ENCODE measurements around the gene IRF3. TPM values are rescaled to one million over a fixed set of nuclear protein-coding genes. Genes with fewer than 3 reads are reported as not detected.
A peak's percentile ranks its signal among the peaks of the same experiment; 100 is the strongest.

Gene IRF3
- total RNA-seq, 1 experiment from 2014 or later, result 205 TPM

DNA sequence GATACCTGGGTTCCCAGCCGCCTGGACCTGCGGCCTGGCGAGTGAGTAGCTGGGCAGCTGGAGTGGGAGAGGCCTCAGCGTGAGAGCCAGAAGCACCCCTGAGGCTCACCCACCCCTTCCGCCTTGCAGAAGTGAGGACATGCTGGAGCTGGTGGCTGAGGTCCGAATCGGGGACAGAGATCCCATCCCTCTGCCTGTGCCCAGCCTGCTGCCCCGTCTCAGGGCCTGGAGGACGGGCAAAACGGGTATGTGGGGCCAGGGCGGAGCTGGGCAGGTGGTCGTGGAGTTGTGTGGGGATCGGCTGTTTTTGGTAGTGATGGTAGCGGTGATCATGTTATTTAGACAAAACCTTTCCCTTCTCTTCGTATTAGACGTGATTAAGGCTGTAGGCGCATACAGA, 19.1 kb downstream of the IRF3 start:
- Histone ChIP-seq H3K79me1 (ENCODE audit: insufficient read depth, low read depth, low read length, poor library complexity, severe bottlenecking) (peaks cover 13% of the 10 kb centered on the region), H3K23me2 (ENCODE audit: insufficient read length, low read depth, low read length, poor library complexity, severe bottlenecking) (peaks cover 8% of the 10 kb centered on the region), H2AFZ (ENCODE audit: low read length) (no peak overlapping the region), H3K14ac (ENCODE audit: insufficient read depth, low read length) (no peak overlapping the region), H2BK12ac (ENCODE audit: insufficient read length, low read depth, low read length) (no peak overlapping the region), H4K8ac (replicated peaks; ENCODE audit: insufficient read length, low read depth, low read length) (no peak overlapping the region), H2AK5ac (ENCODE audit: insufficient read length, low read length) (no peak overlapping the region), H3K9ac (ENCODE audit: extremely low read depth, insufficient read length, low read length) (no peak overlapping the region), H3K27me3 (ENCODE audit: insufficient read depth, low read length) (no peaks in the 10 kb centered on the region), H4K5ac (ENCODE audit: insufficient read length, low read depth, low read length) (no peak overlapping the region), H3K23ac (ENCODE audit: insufficient read length, low read depth, low read length) (no peak overlapping the region), H4K91ac (ENCODE audit: insufficient read length, low read depth, low read length) (no peak overlapping the region), H3K18ac (ENCODE audit: insufficient read length, low read depth, low read length) (no peak overlapping the region), H2BK15ac (ENCODE audit: low read depth, low read length) (no peak overlapping the region), H3K4me2 (ENCODE audit: insufficient read depth, insufficient read length, low read length) (no peak overlapping the region), H2BK5ac (ENCODE audit: insufficient read length, low read length) (no peak overlapping the region), H3K4ac (ENCODE audit: low read depth, low read length) (no peak overlapping the region), H3T11ph (ENCODE audit: low read length) (no peak overlapping the region), H2BK120ac (ENCODE audit: low read depth, low read length, poor library complexity, severe bottlenecking) (no peak overlapping the region), H3K27ac (ENCODE audit: insufficient read length, low read depth, low read length) (no peak overlapping the region), H3K9me3 (ENCODE audit: control insufficient read depth, low read depth, low read length) (no peaks in the 10 kb centered on the region), H3K56ac (ENCODE audit: insufficient read length, low read depth, low read length) (no peak overlapping the region), H4K20me1 (ENCODE audit: control insufficient read depth, insufficient read depth, insufficient read length) (no peaks in the 10 kb centered on the region), H2BK20ac (ENCODE audit: low read depth, low read length, poor library complexity, severe bottlenecking) (no peak overlapping the region), H3K4me1 (ENCODE audit: insufficient read depth, low read length) (no peaks in the 10 kb centered on the region; the same call in 1 of the 2 replicates), H3K79me2 (ENCODE audit: insufficient read depth, low read length) (peaks cover 9% of the 10 kb centered on the region)
- no CpG with 5 or more reads among the region's 17 CpGs for WGBS (ENCODE audit: extremely low coverage, insufficient read length, low lambda C conversion rate)
- H3K27ac Mint-ChIP-seq, result peak overlapping the region in 1 of 3 experiments; percentile 56; a peak in 1 of 7 replicates
- TF ChIP-seq CTCF (conservative IDR thresholded peaks at IDR 0.05), result no peak
- no peak for DNase-seq
- H3K27me3 Mint-ChIP-seq (ENCODE audit: low read depth), result no peaks in the 10 kb centered on the region
- H3K36me3 Mint-ChIP-seq (ENCODE audit: insufficient read depth in 1 of 3, low read depth in 3 of 3), result peaks cover 24 to 62% (median 48%) of the 10 kb centered on the region in 3 experiments
- no peaks in the 10 kb centered on the region; a peak in 1 of 5 replicates for H3K9me3 Mint-ChIP-seq
- peaks cover 23 to 28% of the 10 kb centered on the region in 2 experiments for H3K4me1 Mint-ChIP-seq
- H3K4me3 Mint-ChIP-seq, result no peak overlapping the region
